Testis (tissue), 3 donors: Measurements from ENCODE around the gene S100B. TPM values are rescaled to one million over a fixed set of nuclear protein-coding genes. Genes with fewer than 3 reads are reported as not detected.

Source experiments
- DNase-seq: peaks from one replicate; pipeline ENCODE4 v3.0.0-alpha.2; 2019
- H3K27ac ChIP-seq, 2 donors: fragments of 200-600 bp; sonication (generic); one replicate each; pipeline ENCODE4 v1.5.1; 2019
- H3K27me3 ChIP-seq: fragments of 200-600 bp; sonication (generic); one replicate; pipeline ENCODE4 v1.5.1; 2019
- H3K36me3 ChIP-seq: fragments of 200-600 bp; sonication (generic); one replicate; pipeline ENCODE4 v1.5.1; 2017; ENCODE audit warnings: low read depth; ENCODE audit errors: missing control alignments
- H3K4me1 ChIP-seq: fragments of 200-600 bp; sonication (generic); one replicate; pipeline ENCODE4 v1.5.1; 2019
- H3K4me3 ChIP-seq, 2 donors: fragments of 200-600 bp; sonication (generic); one replicate each; pipeline ENCODE4 v1.5.1; 2017 to 2019
- H3K9me3 ChIP-seq: fragments of 200-600 bp; sonication (generic); one replicate; pipeline ENCODE4 v1.5.1; 2017
- POLR2A ChIP-seq: fragments of 450-650 bp; IDR thresholded peaks from one replicate; pipeline ENCODE4 v1.6.1; 2017; ENCODE audit warnings: antibody characterized with exemption, mild to moderate bottlenecking, moderate library complexity
- WGBS, 2 donors: methylation state at CpG; one replicate each; pipeline ENCODE4 v1.1.5; 2018; 5-methylcytosine and 5-hydroxymethylcytosine counted together
- intact Hi-C: fragments of 100-400 bp; cut with DNase I; formaldehyde crosslinking; loops from one replicate; pipeline ENCODE4 v1.15.1; 2023; ENCODE audit warnings: low total_unique reads
- polyA plus RNA-seq: library from polyadenylated mRNA; stranded (reverse); fragments of 350-450 nt; fragmentation: Illumina TruSeq; extraction: RNeasy Lipid Tissue Mini Kit (QIAGEN cat#74804); gene quantifications from one replicate; pipeline ENCODE4 v1.2.3, GENCODE V29; 2014; ENCODE audit warnings: low read depth, low replicate concordance; ENCODE audit not compliant: insufficient read depth
- total RNA-seq, 2 donors: library from RNA; depleted of rRNA; stranded (reverse); fragments of >200 nt; gene quantifications; one replicate each; pipeline ENCODE4 v1.2.3, GENCODE V29; 2016
- TF ChIP-seq, protein P1 (sequence below), 3 experiments: fragments of 450-650 bp in 2 of 3; fragments of 200-600 bp in 1 of 3; sonication (generic) in 1 of 3; IDR thresholded peaks; one replicate each; pipeline ENCODE4 v1.5.1; 2016 to 2019; ENCODE audit warnings: antibody characterized with exemption in 3 of 3, mild to moderate bottlenecking in 2 of 3, moderate library complexity in 1 of 3

The S100B gene
- total and polyA plus RNA-seq, 3 donors from 2014 or later: 2.7 to 7.4 (median 7.1) TPM

DNA sequence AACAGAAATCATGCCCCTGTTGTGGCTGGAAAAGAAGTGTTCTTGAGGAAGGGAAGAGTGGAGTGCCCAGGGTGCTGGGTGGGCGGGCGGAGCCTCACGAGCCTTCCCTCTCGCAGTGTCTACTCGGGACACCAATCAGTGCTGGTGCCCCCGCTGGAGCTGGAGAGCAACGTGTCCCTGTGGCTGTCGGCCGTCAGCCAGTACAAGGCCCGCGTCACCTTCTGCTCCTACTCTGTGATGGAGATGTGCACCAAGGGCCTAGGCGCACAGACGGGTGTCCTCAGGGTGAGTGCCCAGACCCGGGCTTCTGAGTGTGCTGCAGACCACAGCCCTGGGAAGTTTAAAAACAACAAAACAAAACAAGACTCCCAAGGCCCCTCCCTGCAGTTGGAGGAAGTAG lies 47.4 kb downstream of the S100B start:
- H3K36me3 ChIP-seq: no peaks in the 10 kb centered on the region
- no peaks in the 10 kb centered on the region for H3K9me3 ChIP-seq
- peaks cover 14% of the 10 kb centered on the region for H3K4me1 ChIP-seq
- TF ChIP-seq POLR2A: no peak
- TF ChIP-seq, protein P1, sequence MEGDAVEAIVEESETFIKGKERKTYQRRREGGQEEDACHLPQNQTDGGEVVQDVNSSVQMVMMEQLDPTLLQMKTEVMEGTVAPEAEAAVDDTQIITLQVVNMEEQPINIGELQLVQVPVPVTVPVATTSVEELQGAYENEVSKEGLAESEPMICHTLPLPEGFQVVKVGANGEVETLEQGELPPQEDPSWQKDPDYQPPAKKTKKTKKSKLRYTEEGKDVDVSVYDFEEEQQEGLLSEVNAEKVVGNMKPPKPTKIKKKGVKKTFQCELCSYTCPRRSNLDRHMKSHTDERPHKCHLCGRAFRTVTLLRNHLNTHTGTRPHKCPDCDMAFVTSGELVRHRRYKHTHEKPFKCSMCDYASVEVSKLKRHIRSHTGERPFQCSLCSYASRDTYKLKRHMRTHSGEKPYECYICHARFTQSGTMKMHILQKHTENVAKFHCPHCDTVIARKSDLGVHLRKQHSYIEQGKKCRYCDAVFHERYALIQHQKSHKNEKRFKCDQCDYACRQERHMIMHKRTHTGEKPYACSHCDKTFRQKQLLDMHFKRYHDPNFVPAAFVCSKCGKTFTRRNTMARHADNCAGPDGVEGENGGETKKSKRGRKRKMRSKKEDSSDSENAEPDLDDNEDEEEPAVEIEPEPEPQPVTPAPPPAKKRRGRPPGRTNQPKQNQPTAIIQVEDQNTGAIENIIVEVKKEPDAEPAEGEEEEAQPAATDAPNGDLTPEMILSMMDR (IDR thresholded peaks at IDR 0.05): no peak
- 92 to 100% methylated on average over 2 to 14 of the region's 14 CpGs for WGBS, 2 donors
- DNase-seq: no peak
- intact Hi-C loops: no loop called here
- H3K27ac ChIP-seq: no peak overlapping the region
- no peaks in the 10 kb centered on the region for H3K27me3 ChIP-seq
- H3K4me3 ChIP-seq: no peak overlapping the region

DNA sequence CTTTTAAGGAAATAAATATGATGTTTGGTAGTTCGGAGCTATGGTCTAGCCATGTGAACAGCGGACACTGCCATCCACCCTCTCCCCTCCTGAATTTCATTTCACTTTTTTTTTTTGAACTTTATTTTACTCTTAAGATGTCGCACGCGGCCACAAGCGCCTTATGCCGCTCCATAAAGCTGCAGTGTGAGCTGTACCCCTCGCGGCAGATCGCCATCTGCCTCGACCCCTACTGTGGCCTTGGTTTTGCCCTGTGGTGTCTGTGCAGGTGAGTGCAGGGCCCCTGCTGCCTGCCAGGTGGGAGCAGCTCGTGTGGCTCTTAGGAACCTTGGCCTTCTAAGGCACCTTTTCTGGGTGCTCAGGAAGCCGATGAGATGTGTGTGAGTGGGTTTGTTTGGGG lies 48.1 kb downstream of the S100B start:
- Histone ChIP-seq H3K4me3 (no peak overlapping the region), H3K27me3 (no peaks in the 10 kb centered on the region), H3K27ac (no peak overlapping the region), H3K4me1 (peaks cover 14% of the 10 kb centered on the region), H3K9me3 (no peaks in the 10 kb centered on the region), H3K36me3 (no peaks in the 10 kb centered on the region)
- TF ChIP-seq, protein P1 (IDR thresholded peaks at IDR 0.05): no peak
- no peak for TF ChIP-seq POLR2A
- no peak for DNase-seq
- intact Hi-C loops: no loop called here
- whole genome bisulfite sequencing, 2 donors: 95 to 97% methylated on average over 13 of the region's 13 CpGs

GRCh38 chr21:46555678-46556077 lies 49.2 kb downstream of the S100B start:
- H3K4me3 ChIP-seq: no peak overlapping the region
- intact Hi-C loops: no loop called here
- WGBS, 2 donors: 93 to 96% methylated on average over 16 of the region's 16 CpGs
- H3K27me3 ChIP-seq: no peaks in the 10 kb centered on the region
- no peak overlapping the region for H3K27ac ChIP-seq
- no peaks in the 10 kb centered on the region for H3K9me3 ChIP-seq
- peaks cover 14% of the 10 kb centered on the region for H3K4me1 ChIP-seq
- DNase-seq: no peak
- TF ChIP-seq POLR2A: no peak
- TF ChIP-seq, protein P1 (IDR thresholded peaks at IDR 0.05): no peak
- no peaks in the 10 kb centered on the region for H3K36me3 ChIP-seq

DNA sequence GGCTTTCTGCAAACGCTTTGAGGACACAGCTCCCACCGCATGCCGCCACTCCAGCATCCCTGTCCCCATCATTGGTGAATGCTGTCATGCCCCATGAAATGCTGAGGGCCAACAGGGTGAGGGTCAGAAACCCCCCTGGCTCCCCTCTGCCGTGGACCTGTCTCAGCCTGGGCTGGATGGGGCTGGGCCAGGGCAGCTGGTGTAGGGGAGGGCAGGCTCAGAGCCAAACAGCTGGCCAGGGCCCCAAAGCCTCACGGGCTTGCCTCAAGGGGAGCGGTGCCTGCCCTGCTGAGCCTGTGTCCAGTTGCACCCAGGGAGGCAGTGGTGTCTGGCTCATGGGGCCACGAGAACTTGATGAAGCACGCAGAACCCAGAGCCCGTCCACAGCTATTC lies 49.7 kb downstream of the S100B start:
- intact Hi-C loops: no loop called here
- no peaks in the 10 kb centered on the region for H3K27me3 ChIP-seq
- H3K9me3 ChIP-seq: no peaks in the 10 kb centered on the region
- H3K4me1 ChIP-seq: peaks cover 12% of the 10 kb centered on the region
- H3K36me3 ChIP-seq: no peaks in the 10 kb centered on the region
- no peak overlapping the region for H3K27ac ChIP-seq
- no peak for DNase-seq
- WGBS, 2 donors: 94 to 95% methylated on average over 8 to 9 of the region's 9 CpGs
- TF ChIP-seq POLR2A: no peak
- TF ChIP-seq, protein P1 (IDR thresholded peaks at IDR 0.05): no peak
- H3K4me3 ChIP-seq: no peak overlapping the region

DNA sequence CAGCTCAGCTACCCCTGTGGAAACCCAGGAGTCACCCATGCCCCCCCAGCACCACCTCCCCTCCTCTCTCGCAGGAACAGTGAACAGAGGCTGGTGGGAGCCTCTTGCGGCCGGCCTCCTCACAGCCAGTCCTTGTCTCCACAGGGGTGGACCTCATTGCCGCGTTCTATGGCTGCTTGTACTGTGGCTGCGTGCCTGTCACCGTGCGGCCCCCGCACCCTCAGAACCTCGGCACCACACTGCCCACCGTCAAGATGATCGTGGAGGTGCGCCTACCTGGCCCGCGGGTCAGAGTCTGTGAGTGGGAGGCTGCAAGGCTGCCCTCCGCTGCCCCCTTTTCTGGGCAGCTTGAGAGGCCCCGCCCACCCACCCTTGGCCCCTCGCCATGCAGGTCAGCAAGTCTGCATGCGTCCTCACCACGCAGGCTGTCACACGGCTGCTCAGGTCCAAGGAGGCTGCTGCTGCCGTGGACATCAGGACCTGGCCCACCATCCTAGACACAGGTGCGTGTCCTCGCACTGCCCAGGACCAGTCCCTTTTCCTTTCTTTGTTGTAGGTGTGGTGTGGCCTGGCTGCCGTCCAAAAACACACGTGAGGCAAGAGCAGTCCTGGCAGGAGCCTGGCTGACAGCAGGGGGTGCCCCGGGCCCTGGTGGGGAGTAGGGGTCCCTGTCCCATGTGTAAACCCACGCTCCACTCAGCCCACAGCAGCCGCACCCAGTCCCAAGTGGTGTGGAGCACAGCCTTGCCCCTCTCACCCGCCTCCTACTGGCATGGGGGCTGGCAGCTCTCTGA lies 50.3 kb downstream of the S100B start:
- no peak for DNase-seq
- Histone ChIP-seq H3K36me3 (no peaks in the 10 kb centered on the region), H3K27me3 (no peaks in the 10 kb centered on the region), H3K9me3 (no peaks in the 10 kb centered on the region), H3K4me1 (peaks cover 6% of the 10 kb centered on the region), H3K27ac (no peak overlapping the region), H3K4me3 (no peak overlapping the region)
- TF ChIP-seq, protein P1 (IDR thresholded peaks at IDR 0.05): no peak
- no peak for TF ChIP-seq POLR2A
- intact Hi-C loops: no loop called here
- 85 to 88% methylated on average over 15 to 30 of the region's 30 CpGs for WGBS, 2 donors
